ENCODE results near the gene ORC1.

GRCh38 chr1:52358851-52359497, 45.2 kb downstream of the ORC1 start:
- TF ChIP-seq CTCF (IDR thresholded peaks at IDR 0.05) (no peak), POLR2AphosphoS5 (IDR thresholded peaks at IDR 0.05; ENCODE audit: insufficient read depth in 1 of 2, low read depth in 1 of 2) (no peak)
